Heart left ventricle (tissue), 16 donors: ENCODE results near the gene ASB1. TPM values are rescaled to one million over a fixed set of nuclear protein-coding genes. Genes with fewer than 3 reads are reported as not detected.

Source experiments
- ATAC-seq, 4 donors: fragments of 200-7000 bp; cut with Tn5 transposase; one replicate each; pipeline ENCODE4 v1.9.1; 2020 to 2022; ENCODE audit warnings: moderate library complexity in 4 of 4, mild to moderate bottlenecking in 3 of 4, moderate number of reproducible peaks in 1 of 4
- DNase-seq, 5 donors: peaks; one replicate each; pipeline ENCODE4 v3.0.0-alpha.2; 2020
- H3K27ac ChIP-seq, 12 donors: fragments of 200-600 bp; sonication (generic) in 4 of 12; one replicate each; pipeline versions ENCODE4 v1.5.0 to v1.8.0; 2016 to 2022; ENCODE audit warnings: mild to moderate bottlenecking in 2 of 12
- H3K27me3 ChIP-seq, 9 donors: fragments of 200-600 bp; sonication (generic) in 2 of 9; one replicate each; pipeline versions ENCODE4 v1.5.1 to v1.8.0; 2016 to 2022; ENCODE audit warnings: mild to moderate bottlenecking in 3 of 9
- H3K36me3 ChIP-seq, 9 donors: fragments of 200-600 bp; sonication (generic) in 2 of 9; one replicate each; pipeline versions ENCODE4 v1.5.0 to v1.8.0; 2018 to 2022; ENCODE audit warnings: mild to moderate bottlenecking in 2 of 9
- H3K4me1 ChIP-seq, 12 donors: fragments of 200-600 bp; sonication (generic) in 4 of 12; one replicate each; pipeline versions ENCODE4 v1.5.0 to v1.8.0; 2016 to 2022; ENCODE audit warnings: mild to moderate bottlenecking in 3 of 12
- H3K4me3 ChIP-seq, 12 donors: fragments of 200-600 bp; sonication (generic) in 4 of 12; one replicate each; pipeline versions ENCODE4 v1.5.0 to v1.8.0; 2017 to 2022; ENCODE audit warnings: mild to moderate bottlenecking in 9 of 12, moderate library complexity in 4 of 12
- H3K9me3 ChIP-seq, 12 donors: fragments of 200-600 bp; sonication (generic) in 4 of 12; one replicate each; pipeline versions ENCODE4 v1.5.0 to v1.8.0; 2016 to 2022; ENCODE audit warnings: mild to moderate bottlenecking in 1 of 12
- POLR2A ChIP-seq, 2 donors: fragments of 450-650 bp; IDR thresholded peaks; one replicate each; pipeline ENCODE4 v1.6.1; 2017; ENCODE audit warnings: antibody characterized with exemption in 2 of 2, mild to moderate bottlenecking in 2 of 2, moderate library complexity in 2 of 2
- WGBS, 4 donors: extraction: QIAGEN DNeasy Blood & Tissue Kit in 2 of 4; methylation state at CpG; one replicate each; pipeline versions ENCODE4 v1.1.5 to v1.1.7; 2013 to 2018; 5-methylcytosine and 5-hydroxymethylcytosine counted together
- intact Hi-C, 10 donors: fragments of 100-400 bp; cut with DNase I; formaldehyde crosslinking; loops; one replicate each; pipeline versions ENCODE4 v1.11.1 to v1.14.2; 2022
- polyA plus RNA-seq, 2 donors: library from polyadenylated mRNA; stranded (reverse); fragments of 200-250 nt; gene quantifications; one replicate each; pipeline ENCODE4 v1.2.3, GENCODE V29; 2013
- total RNA-seq, 9 donors: library from RNA; depleted of rRNA in 2 of 9; stranded (reverse); fragments of >200 nt in 2 of 9; fragmentation: NEBNext Ultra II Directional in 3 of 9; extraction: Animal tissue kit (Norgen Biotek cat#: 25700) in 3 of 9; gene quantifications; one replicate each; pipeline versions ENCODE4 v1.1.0 to v1.2.4, GENCODE V29; 2016 to 2023
- TF ChIP-seq, protein P1 (sequence below), 12 donors: fragments of 200-600 bp; sonication (generic) in 4 of 12; IDR thresholded peaks; one replicate each; pipeline versions ENCODE4 v1.5.0 to v1.8.0; 2018 to 2022; ENCODE audit warnings: antibody characterized with exemption in 12 of 12, mild to moderate bottlenecking in 5 of 12
- donor health status: ischemic (EF 13 %, LVEDD 7.1; RV severe dilation, severe dysfunction).
- donor health status: healthy with polysubstance abuse.
- donor health status: DM: no; HTN: yes; CAD: no.
- donor health status: DM: no; HTN: no; CAD: no.
- donor health status: ischemic (EF 25% LVEDD 6.9; RV normal size, moderate dysfunction).
- donor health status: ischemic (EF 25% LVEDD 5.7; RV mildly dilated, moderate dysfunction).
- donor health status: healthy.
- donor health status: DM: yes; HTN: yes; CAD: no.
- donor health status: ischemic (EF 35%, LVEDD 5.7; RV mildly dilated, moderate dysfunction).
- donor health status: nonischemic (EF 11% LVEDD 7.7; RV severe dilation, severe dysfunction).
- donor health status: DM: yes; HTN: yes; CAD: no.
- donor health status: PGD.
- donor health status: ischemic (EF 29% LVEDD 5.4; RV normal size, mild dysfunction).
- donor health status: nonischemic (EF 23%, LVEDD 6.1; RV moderate dilation, normal function).

ASB1 gene
- total and polyA plus RNA-seq, 11 donors: 31.8 to 57.5 (median 46.7) TPM

GRCh38 chr2:238418196-238418998, 8.3 kb upstream of the ASB1 start:
- peaks cover 0 to 45% (median 0%) of the 10 kb centered on the region in 9 donors for H3K27me3 ChIP-seq
- intact Hi-C loops: no loop called here
- H3K4me3 ChIP-seq: no peak overlapping the region
- DNase-seq (no peak), ATAC-seq (no peak)
- no peak overlapping the region for H3K27ac ChIP-seq
- peaks cover 0 to 28% (median 15%) of the 10 kb centered on the region in 12 donors for H3K4me1 ChIP-seq
- TF ChIP-seq, protein P1, sequence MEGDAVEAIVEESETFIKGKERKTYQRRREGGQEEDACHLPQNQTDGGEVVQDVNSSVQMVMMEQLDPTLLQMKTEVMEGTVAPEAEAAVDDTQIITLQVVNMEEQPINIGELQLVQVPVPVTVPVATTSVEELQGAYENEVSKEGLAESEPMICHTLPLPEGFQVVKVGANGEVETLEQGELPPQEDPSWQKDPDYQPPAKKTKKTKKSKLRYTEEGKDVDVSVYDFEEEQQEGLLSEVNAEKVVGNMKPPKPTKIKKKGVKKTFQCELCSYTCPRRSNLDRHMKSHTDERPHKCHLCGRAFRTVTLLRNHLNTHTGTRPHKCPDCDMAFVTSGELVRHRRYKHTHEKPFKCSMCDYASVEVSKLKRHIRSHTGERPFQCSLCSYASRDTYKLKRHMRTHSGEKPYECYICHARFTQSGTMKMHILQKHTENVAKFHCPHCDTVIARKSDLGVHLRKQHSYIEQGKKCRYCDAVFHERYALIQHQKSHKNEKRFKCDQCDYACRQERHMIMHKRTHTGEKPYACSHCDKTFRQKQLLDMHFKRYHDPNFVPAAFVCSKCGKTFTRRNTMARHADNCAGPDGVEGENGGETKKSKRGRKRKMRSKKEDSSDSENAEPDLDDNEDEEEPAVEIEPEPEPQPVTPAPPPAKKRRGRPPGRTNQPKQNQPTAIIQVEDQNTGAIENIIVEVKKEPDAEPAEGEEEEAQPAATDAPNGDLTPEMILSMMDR (IDR thresholded peaks at IDR 0.05): no peak
- no peak for TF ChIP-seq POLR2A (IDR thresholded peaks at IDR 0.05)
- H3K9me3 ChIP-seq: peaks cover 0 to 10% (median 0%) of the 10 kb centered on the region in 12 donors
- H3K36me3 ChIP-seq: no peaks in the 10 kb centered on the region
- WGBS, 4 donors: 78 to 99% (median 91%) methylated on average over 5 to 6 of the region's 6 CpGs

GRCh38 chr2:238418999-238419546, 7.7 kb upstream of the ASB1 start:
- Histone ChIP-seq H3K4me1 (peaks cover 0 to 28% (median 15%) of the 10 kb centered on the region in 12 donors), H3K9me3 (peaks cover 0 to 10% (median 0%) of the 10 kb centered on the region in 12 donors), H3K27ac (no peak overlapping the region), H3K4me3 (no peak overlapping the region), H3K27me3 (peaks cover 0 to 52% (median under 1%) of the 10 kb centered on the region in 9 donors), H3K36me3 (no peaks in the 10 kb centered on the region)
- intact Hi-C loops: no loop called here
- 43 to 63% (median 54%) methylated on average over 2 of the region's 2 CpGs for WGBS, 4 donors
- DNase-seq (no peak), ATAC-seq (no peak)
- TF ChIP-seq, protein P1 (IDR thresholded peaks at IDR 0.05): no peak
- no peak for TF ChIP-seq POLR2A (IDR thresholded peaks at IDR 0.05)

GRCh38 chr2:238420442-238420841, 6.3 kb upstream of the ASB1 start:
- no peak for DNase-seq
- intact Hi-C loops: no loop called here
- TF ChIP-seq, protein P1 (IDR thresholded peaks at IDR 0.05): no peak
- no peak for TF ChIP-seq POLR2A (IDR thresholded peaks at IDR 0.05)
- no peaks in the 10 kb centered on the region for H3K36me3 ChIP-seq
- H3K27me3 ChIP-seq: peaks cover 0 to 59% (median 4%) of the 10 kb centered on the region in 9 donors
- 49 to 55% (median 50%) methylated on average over 8 of the region's 8 CpGs for WGBS, 4 donors
- peak overlapping the region in 5 of 12 donors; percentile 13 to 68 (median 32) for H3K27ac ChIP-seq
- ATAC-seq: peak in 1 of 4 donors; percentile 36
- no peak overlapping the region for H3K4me3 ChIP-seq
- peaks cover 0 to 28% (median 15%) of the 10 kb centered on the region in 12 donors for H3K4me1 ChIP-seq
- H3K9me3 ChIP-seq: peaks cover 0 to 9% (median 0%) of the 10 kb centered on the region in 12 donors
